Epithelial cell of proximal tubule (primary cell): ENCODE measurements around the gene PCGF2. TPM values are rescaled to one million over a fixed set of nuclear protein-coding genes. Genes with fewer than 3 reads are reported as not detected.
A peak's percentile ranks its signal among the peaks of the same experiment; 100 is the strongest.

Experiments used
- DNase-seq: peaks from one replicate; pipeline ENCODE4 v3.0.0-alpha.2; 2011; ENCODE audit warnings: low read depth
- H3K4me3 ChIP-seq: 2 replicates; pipeline ENCODE4 v1.5.1; 2011; ENCODE audit warnings: low read depth, mild to moderate bottlenecking, low read length
- CTCF ChIP-seq: conservative IDR thresholded peaks from 2 replicates; pipeline ENCODE4 v1.5.1; 2012; ENCODE audit warnings: low read depth, mild to moderate bottlenecking, low read length
- total RNA-seq: library from RNA; depleted of rRNA; stranded (reverse); fragments of >200 nt; gene quantifications from 2 replicates; pipeline ENCODE4 v1.2.3, GENCODE V29; 2015

PCGF2 gene
- total RNA-seq, 1 donor from 2014 or later: 7.6 TPM

GRCh38 chr17:38751808-38752307 is 3.7 kb upstream of the PCGF2 start:
- DNase-seq: peak; percentile 33
- peak overlapping the region; percentile 99 for H3K4me3 ChIP-seq
- TF ChIP-seq CTCF: no peak

GRCh38 chr17:38751144-38751807 is 3.1 kb upstream of the PCGF2 start:
- peak overlapping the region; percentile 99 for H3K4me3 ChIP-seq
- no peak for DNase-seq
- TF ChIP-seq CTCF: no peak

GRCh38 chr17:38750312-38751121 is 2.4 kb upstream of the PCGF2 start:
- peak; percentile 31 for DNase-seq
- H3K4me3 ChIP-seq: peak overlapping the region; percentile 99
- TF ChIP-seq CTCF: no peak

GRCh38 chr17:38750044-38750311 is 1.8 kb upstream of the PCGF2 start:
- H3K4me3 ChIP-seq: peak overlapping the region; percentile 99
- no peak for TF ChIP-seq CTCF
- DNase-seq: no peak

- TF ChIP-seq CTCF: peak; percentile 4
- peak overlapping the region; percentile 99 for H3K4me3 ChIP-seq
- DNase-seq: peak; percentile 9
These were observed 1.3 kb upstream of the PCGF2 start for GRCh38 chr17:38749223-38750043.

GRCh38 chr17:38748892-38749222 is 721 bp upstream of the PCGF2 start:
- DNase-seq: no peak
- no peak for TF ChIP-seq CTCF
- H3K4me3 ChIP-seq: peak overlapping the region; percentile 99
